Upper lobe of left lung (tissue), 6 donors: ENCODE measurements around the gene FAR1. TPM values are rescaled to one million over a fixed set of nuclear protein-coding genes. Genes with fewer than 3 reads are reported as not detected.
A peak's percentile ranks its signal among the peaks of the same experiment; 100 is the strongest.

Experiments
- ATAC-seq, 2 donors: fragments of 200-7000 bp; cut with Tn5 transposase; one replicate each; pipeline ENCODE4 v1.9.1; 2022; ENCODE audit warnings: mild to moderate bottlenecking in 2 of 2, moderate library complexity in 2 of 2; ENCODE audit not compliant: low FRiP score in 2 of 2
- DNase-seq, 2 donors: peaks; one replicate each; pipeline ENCODE4 v3.0.0-alpha.2; 2019 to 2020
- H3K27ac ChIP-seq, 4 donors: fragments of 200-600 bp; sonication (generic); one replicate each; pipeline ENCODE4 v1.5.1; 2016 to 2019
- H3K27me3 ChIP-seq, 4 donors: fragments of 200-600 bp; sonication (generic); one replicate each; pipeline ENCODE4 v1.5.1; 2017 to 2019
- H3K36me3 ChIP-seq, 4 donors: fragments of 200-600 bp; sonication (generic); one replicate each; pipeline ENCODE4 v1.5.1; 2016 to 2019
- H3K4me1 ChIP-seq, 4 donors: fragments of 200-600 bp; sonication (generic); one replicate each; pipeline ENCODE4 v1.5.1; 2018 to 2019
- H3K4me3 ChIP-seq, 4 donors: fragments of 200-600 bp; sonication (generic); one replicate each; pipeline ENCODE4 v1.5.1; 2017 to 2019; ENCODE audit warnings: mild to moderate bottlenecking in 2 of 4, moderate library complexity in 1 of 4
- H3K9me3 ChIP-seq, 4 donors: fragments of 200-600 bp; sonication (generic); one replicate each; pipeline ENCODE4 v1.5.1; 2018 to 2019
- EP300 ChIP-seq, 4 donors: sonication (generic); formaldehyde crosslinking; IDR thresholded peaks; one replicate each; pipeline ENCODE4 v1.5.1; 2017; ENCODE audit warnings: antibody characterized with exemption in 4 of 4, control low read depth in 2 of 4
- POLR2A ChIP-seq, 4 donors: fragments of 450-650 bp; IDR thresholded peaks; one replicate each; pipeline ENCODE4 v1.5.1; 2016 to 2017; ENCODE audit warnings: antibody characterized with exemption in 4 of 4, mild to moderate bottlenecking in 2 of 4
- POLR2AphosphoS5 ChIP-seq, 2 donors: sonication (generic); formaldehyde crosslinking; IDR thresholded peaks; one replicate each; pipeline ENCODE4 v1.5.1; 2017; ENCODE audit warnings: antibody characterized with exemption in 2 of 2
- WGBS, 2 donors: methylation state at CpG; one replicate each; pipeline ENCODE4 v1.1.5; 2017 to 2018; 5-methylcytosine and 5-hydroxymethylcytosine counted together
- total RNA-seq, 6 donors: library from RNA; depleted of rRNA in 4 of 6; stranded (reverse); fragments of >200 nt in 4 of 6; gene quantifications; one replicate each; pipeline versions ENCODE4 v1.1.0 to v1.2.1, GENCODE V29; 2016 to 2021
- TF ChIP-seq, protein P1 (sequence below), 6 experiments: fragments of 450-650 bp in 4 of 6; fragments of 200-600 bp in 2 of 6; sonication (generic) in 2 of 6; IDR thresholded peaks; one replicate each; pipeline ENCODE4 v1.5.1; 2016 to 2019; ENCODE audit warnings: antibody characterized with exemption in 6 of 6
- donor health status: DM: no; HTN: no; CAD: no; lungs with moderate emphysema.
- donor health status: DM: no; HTN: yes; CAD: no; lungs with severe emphysema.

The FAR1 gene
- total RNA-seq, 6 donors from 2014 or later: 45.1 to 74.4 (median 47.9) TPM

- Histone ChIP-seq H3K36me3 (no peaks in the 10 kb centered on the region), H3K27ac (no peak overlapping the region), H3K4me3 (no peak overlapping the region), H3K27me3 (no peaks in the 10 kb centered on the region), H3K9me3 (no peaks in the 10 kb centered on the region), H3K4me1 (no peaks in the 10 kb centered on the region)
- DNase-seq: no peak
- WGBS, 2 donors: 72 to 85% methylated on average over 2 of the region's 2 CpGs
- no peak for ATAC-seq
- TF ChIP-seq POLR2A (IDR thresholded peaks at IDR 0.05) (no peak), POLR2AphosphoS5 (IDR thresholded peaks at IDR 0.05) (no peak), EP300 (IDR thresholded peaks at IDR 0.05) (no peak)
- TF ChIP-seq, protein P1, sequence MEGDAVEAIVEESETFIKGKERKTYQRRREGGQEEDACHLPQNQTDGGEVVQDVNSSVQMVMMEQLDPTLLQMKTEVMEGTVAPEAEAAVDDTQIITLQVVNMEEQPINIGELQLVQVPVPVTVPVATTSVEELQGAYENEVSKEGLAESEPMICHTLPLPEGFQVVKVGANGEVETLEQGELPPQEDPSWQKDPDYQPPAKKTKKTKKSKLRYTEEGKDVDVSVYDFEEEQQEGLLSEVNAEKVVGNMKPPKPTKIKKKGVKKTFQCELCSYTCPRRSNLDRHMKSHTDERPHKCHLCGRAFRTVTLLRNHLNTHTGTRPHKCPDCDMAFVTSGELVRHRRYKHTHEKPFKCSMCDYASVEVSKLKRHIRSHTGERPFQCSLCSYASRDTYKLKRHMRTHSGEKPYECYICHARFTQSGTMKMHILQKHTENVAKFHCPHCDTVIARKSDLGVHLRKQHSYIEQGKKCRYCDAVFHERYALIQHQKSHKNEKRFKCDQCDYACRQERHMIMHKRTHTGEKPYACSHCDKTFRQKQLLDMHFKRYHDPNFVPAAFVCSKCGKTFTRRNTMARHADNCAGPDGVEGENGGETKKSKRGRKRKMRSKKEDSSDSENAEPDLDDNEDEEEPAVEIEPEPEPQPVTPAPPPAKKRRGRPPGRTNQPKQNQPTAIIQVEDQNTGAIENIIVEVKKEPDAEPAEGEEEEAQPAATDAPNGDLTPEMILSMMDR (IDR thresholded peaks at IDR 0.05): no peak
These were observed 100.7 kb downstream of the FAR1 start for GRCh38 chr11:13769188-13769587.

- WGBS, 2 donors: 89 to 92% methylated on average over 3 of the region's 3 CpGs
- H3K4me1 ChIP-seq: no peaks in the 10 kb centered on the region
- H3K36me3 ChIP-seq: no peaks in the 10 kb centered on the region
- H3K27me3 ChIP-seq: no peaks in the 10 kb centered on the region
- H3K27ac ChIP-seq: no peak overlapping the region
- TF ChIP-seq POLR2A (IDR thresholded peaks at IDR 0.05) (no peak), POLR2AphosphoS5 (IDR thresholded peaks at IDR 0.05) (no peak), EP300 (IDR thresholded peaks at IDR 0.05) (no peak)
- TF ChIP-seq, protein P1 (IDR thresholded peaks at IDR 0.05): no peak
- no peak overlapping the region for H3K4me3 ChIP-seq
- H3K9me3 ChIP-seq: no peaks in the 10 kb centered on the region
- no peak for DNase-seq
- ATAC-seq: no peak
These were observed 102.7 kb downstream of the FAR1 start for GRCh38 chr11:13771151-13771550.

DNA sequence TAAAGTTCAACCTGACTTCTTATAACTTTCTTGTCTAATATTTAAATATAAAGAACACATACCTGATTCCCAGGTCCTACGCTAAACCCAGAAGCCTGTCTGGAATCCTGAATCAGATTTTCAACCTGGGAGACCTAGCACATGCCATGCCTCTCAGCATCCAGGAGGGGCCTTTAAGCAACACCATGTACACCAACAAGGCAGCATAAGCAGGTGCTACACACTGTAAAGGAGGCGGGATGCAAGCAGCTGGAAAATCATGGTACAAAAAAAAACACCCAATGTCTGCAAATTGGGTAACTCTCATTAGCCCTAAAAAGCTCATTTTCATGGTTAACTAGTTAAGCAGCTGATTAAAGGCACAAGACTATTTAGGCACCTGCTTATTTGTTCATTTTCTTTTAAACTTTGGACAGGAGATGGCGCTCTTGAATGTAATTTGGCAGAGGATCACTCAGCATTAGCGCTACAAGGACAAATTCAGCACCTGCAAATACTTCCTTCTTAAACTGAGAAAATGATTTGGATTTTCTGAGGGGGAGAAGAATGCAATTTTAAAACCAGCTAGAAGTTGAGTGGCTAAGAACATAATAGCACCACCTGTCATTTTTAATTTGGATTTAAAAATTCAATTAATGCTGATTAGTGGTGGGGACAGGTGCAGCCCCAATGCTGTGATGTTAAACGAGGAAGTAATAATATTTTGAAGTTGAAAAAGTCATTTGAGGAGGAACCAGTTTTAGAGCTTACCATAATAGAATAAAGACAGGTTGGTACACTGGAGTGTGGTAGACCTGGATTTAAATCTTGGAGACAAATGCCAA, 104.0 kb downstream of the FAR1 start:
- DNase-seq (no peak), ATAC-seq (peak in 1 of 2 donors; percentile 35)
- 33 to 36% methylated on average over 5 of the region's 5 CpGs for WGBS, 2 donors
- no peak overlapping the region for H3K4me3 ChIP-seq
- no peaks in the 10 kb centered on the region for H3K27me3 ChIP-seq
- H3K36me3 ChIP-seq: no peaks in the 10 kb centered on the region
- no peaks in the 10 kb centered on the region for H3K9me3 ChIP-seq
- no peaks in the 10 kb centered on the region for H3K4me1 ChIP-seq
- no peak overlapping the region for H3K27ac ChIP-seq
- TF ChIP-seq EP300 (IDR thresholded peaks at IDR 0.05) (no peak), POLR2A (IDR thresholded peaks at IDR 0.05) (no peak)
- TF ChIP-seq, protein P1 (IDR thresholded peaks at IDR 0.05): peak in 3 of 6 experiments; percentile 52 to 58 (median 52)

- no peaks in the 10 kb centered on the region for H3K4me1 ChIP-seq
- TF ChIP-seq EP300 (IDR thresholded peaks at IDR 0.05) (no peak), POLR2A (IDR thresholded peaks at IDR 0.05) (no peak), POLR2AphosphoS5 (IDR thresholded peaks at IDR 0.05) (no peak)
- TF ChIP-seq, protein P1 (IDR thresholded peaks at IDR 0.05): no peak
- H3K36me3 ChIP-seq: no peaks in the 10 kb centered on the region
- no peak overlapping the region for H3K4me3 ChIP-seq
- H3K9me3 ChIP-seq: no peaks in the 10 kb centered on the region
- DNase-seq (no peak), ATAC-seq (no peak)
- H3K27me3 ChIP-seq: no peaks in the 10 kb centered on the region
- WGBS, 2 donors: 94 to 100% methylated on average over 1 of the region's 1 CpG
- no peak overlapping the region for H3K27ac ChIP-seq
These were observed 107.0 kb downstream of the FAR1 start for GRCh38 chr11:13775471-13775870.
